Stimulated activated CD8-positive, alpha-beta memory T cell treated with anti-CD3 and anti-CD28 coated beads, Interleukin-7, amount 100 ng/mL, for 1 hour (primary cell): ENCODE data around the gene PLCG2.
A peak's percentile ranks its signal among the peaks of the same experiment; 100 is the strongest.
"Not testable (repeated sequence)": the region's sequence is repeated elsewhere in the genome, so short reads cannot be mapped to it uniquely, and the experiment has no call there.

Source experiments
- DNase-seq, 2 donors: peaks; one replicate each; pipeline ENCODE4 v3.0.0-alpha.2; 2020; ENCODE audit warnings: low read depth in 2 of 2

Gene PLCG2

DNA sequence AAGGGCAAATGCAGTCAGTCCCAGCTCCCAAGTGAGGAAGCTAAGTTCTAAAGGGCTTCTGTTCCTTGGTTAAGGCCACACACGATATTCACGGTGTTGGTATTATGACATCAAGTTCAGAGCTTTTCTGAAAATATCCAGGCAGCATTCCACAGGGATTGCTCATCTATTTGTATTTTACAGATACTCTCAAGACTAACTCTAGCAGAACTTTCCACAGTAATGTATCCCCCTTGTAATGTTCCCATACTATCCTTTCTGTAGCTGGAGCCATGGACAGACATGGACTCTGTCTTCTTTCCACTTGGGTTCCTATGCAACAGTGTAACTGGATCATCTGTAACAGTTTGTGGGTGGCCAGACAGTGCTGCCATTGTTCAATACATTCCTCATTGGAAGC, 218.6 kb downstream of the PLCG2 start:
- DNase-seq: no peak

DNA sequence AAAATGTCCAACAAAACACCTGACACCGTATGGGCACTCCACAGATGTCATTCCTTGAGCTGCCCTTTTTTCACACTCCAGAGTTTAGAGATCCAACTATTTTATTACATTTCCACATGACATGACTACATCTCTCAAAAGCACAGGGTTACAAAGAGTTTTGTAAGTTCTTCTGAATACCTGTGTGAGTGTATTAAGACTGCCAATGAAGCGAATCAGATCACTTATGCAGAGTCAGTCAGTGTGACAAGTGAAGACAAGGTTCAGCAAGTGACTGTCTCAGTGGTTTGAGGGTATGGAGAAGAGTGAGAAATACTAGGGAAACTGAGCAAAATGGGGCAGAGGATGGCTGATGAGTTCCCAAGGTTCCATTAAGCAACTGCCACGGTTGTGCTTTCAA, 223.7 kb downstream of the PLCG2 start:
- DNase-seq: no peak

DNA sequence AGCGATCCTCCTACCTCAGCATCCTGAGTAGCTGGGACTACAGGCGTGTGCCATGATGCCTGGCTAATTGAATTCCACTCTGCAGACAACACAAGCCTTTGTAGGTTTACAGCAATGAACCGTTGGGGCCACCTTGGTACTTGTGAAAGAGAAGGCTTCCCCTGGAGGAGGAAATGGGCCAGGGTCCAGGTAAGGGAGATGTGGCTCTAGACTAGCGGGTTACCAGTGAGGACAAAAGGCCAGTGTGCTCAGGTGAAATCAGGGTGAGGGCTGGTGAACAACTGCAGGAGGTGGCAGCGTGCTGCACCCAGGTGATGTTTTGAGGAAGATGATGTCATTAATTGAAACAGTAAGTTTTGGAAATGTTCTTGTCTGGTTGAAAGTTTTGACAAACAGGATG, 225.5 kb downstream of the PLCG2 start:
- DNase-seq: no peak

DNA sequence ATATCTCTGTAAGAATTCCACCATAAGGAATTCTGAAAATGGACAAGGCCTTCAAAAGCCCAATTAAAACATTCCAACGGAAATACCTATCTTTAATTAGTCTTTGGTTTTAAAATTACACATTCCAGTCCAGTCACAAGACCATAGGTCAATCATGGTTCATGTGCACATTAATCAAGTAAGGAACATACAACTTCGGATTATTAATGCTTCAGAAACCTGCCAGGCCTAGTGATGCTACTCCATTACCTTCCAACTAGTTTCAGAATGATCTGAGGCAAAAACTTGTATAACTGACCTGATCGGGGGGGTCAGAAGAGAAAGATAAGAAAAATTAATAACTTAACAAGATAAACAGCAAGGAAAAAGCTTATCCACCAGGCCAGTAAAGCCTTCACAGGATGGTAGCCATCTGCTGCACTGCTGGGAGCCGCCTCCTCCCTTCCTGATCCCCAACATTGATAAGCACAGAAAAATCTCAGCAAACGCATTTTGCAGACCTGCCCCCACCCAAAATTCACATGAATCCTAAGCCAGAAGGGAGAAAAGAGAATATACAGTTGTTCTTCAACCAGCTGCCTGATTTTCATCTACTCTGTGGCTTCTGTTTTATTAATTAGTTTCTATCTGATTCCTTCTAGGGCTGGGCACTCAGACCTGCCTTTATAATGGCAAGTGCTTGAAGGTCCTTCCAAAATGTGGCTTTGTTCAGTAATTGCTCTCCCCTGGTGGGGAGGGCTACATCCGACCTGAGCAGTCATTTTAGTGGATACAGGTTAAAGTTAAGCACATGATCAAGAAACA, 226.1 kb downstream of the PLCG2 start:
- DNase-seq: no peak

DNA sequence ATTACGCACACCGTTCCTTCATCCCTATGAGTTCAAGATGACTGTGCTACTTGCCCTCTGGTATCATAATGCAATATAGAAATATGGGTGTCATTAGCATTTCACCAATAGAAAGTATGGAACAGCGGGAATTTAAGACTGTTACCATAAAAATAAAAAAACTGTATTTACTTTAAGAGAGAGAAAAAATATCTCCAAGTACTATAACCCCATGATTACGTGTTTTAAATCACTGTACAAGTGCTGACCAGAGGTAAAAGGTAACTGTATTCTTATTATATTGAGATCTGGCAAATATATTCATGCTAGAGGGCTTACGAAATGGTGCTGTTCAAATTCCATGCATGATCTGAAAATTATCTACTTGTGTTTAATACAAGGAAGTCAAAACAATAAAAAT, 226.9 kb downstream of the PLCG2 start:
- no peak for DNase-seq

DNA sequence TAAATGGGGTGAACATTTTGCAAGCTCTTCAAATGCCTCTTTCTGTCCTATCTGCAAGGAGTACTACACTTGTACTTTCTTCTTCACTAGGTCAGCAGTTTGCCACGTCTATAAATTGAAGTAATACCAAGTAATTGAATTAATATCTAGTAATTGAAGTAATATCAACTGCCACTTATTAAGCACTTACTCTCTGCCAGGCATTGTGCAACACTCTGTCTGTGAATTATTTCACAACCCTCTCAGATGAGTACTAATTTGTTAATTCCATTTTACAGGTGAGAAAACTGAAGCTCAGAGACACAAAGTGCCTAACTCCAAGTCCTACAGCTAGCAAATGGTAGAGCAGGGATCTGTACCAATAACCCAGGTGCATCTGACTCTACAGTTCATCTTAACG, 228.1 kb downstream of the PLCG2 start:
- no peak for DNase-seq

DNA sequence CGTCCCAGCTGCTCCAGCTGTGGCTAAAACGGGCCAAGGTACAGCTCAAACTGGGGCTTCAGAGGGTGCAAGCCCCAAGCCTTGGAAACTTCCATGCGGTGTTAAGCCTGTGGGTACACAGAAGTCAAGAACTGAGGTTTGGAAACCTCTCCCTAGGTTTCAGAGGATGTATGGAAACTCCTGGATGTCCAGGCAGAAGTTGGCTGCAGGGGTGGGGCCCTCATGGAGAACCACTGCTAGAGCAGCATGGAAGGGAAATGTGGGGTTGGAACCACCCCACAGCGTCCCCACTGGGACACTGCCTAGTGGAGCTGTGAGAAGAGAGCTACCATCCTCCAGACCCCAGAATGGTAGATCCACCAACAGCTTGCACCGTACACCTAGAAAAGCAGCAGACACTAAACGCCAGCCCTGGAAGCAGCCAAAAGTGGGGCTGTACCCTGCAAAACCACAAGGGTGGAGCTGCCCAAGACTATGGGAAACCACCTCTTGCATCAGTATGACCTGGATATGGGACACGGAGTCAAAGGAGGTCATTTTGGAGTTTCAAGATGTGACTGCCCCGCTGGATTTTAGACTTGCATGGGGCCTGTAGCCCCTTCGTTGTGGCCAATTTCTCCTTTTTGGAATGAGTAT, 230.0 kb downstream of the PLCG2 start:
- DNase-seq: no peak

DNA sequence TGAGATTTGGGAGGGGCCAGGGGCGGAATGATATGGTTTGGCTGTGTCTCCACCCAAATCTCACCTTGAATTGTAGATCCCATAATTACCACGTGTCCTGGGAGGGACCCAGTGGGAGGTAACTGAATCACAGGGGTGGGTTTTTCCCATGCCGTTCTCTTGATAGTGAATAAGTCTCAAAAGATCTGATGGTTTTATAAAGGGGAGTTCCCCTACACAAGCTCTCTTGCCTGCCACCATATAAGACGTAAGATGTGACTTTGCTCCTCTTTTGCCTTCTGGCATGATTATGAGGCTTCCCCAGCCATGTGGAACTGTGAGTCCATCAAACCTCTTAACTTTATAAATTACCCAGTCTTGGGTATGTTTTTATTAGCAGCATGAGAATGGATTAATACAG, 230.7 kb downstream of the PLCG2 start:
- DNase-seq: not testable (repeated sequence)

DNA sequence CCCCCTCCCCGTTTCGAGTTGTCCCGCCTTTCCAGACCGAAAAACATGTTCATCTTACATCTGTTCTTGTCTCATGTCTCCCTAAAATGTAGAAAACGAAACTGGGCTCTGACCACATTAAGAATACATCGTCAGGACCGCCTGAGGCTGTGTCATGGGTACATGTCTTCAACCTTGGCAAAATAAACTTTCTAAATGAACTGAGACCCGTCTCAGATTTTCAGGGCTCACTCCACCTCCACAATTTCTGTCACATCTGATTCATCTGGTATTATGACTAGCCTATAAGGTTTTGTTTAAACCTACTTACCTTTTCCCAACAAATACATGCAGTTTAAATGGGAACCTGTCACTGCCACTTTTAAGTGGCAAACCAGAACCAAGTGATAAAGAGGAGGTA, 231.6 kb downstream of the PLCG2 start:
- no peak for DNase-seq

DNA sequence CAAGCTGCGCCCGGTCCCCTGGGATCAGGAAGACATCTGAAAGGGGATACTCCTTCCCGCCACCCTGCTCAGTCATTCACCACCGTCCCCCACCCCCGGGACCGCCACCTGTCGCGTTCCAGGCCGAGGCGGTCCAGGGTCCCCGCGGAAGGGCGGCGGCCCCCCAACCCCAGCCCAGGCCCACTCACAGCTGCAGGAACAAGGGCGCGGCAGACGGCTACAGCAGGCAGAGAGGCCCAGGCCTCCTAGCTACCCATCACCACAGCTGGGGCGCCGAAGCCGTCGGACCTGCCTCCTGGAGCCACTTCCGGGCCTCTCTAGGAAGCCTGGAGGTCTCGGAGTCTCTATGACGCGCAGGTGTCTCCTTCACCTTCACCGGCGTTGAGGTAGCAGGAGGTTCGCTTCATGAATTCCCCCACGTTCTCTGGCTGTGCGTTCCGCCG, 232.1 kb downstream of the PLCG2 start, which contains the start of gene SDR42E1:
Gene SDR42E1, minus strand, starts transcription at position 272 of the 443 bp plus-strand sequence. CDS start 10,612 bp downstream, outside the sequence.
- DNase-seq: peak; percentile 14 to 34
